ENCODE data around the gene C1S. TPM values are rescaled to one million over a fixed set of nuclear protein-coding genes. Genes with fewer than 3 reads are reported as not detected.
"Not testable (repeated sequence)": the region's sequence is repeated elsewhere in the genome, so short reads cannot be mapped to it uniquely, and the experiment has no call there.

Gene C1S
- total and polyA plus RNA-seq, 8 donors: 111 to 326 (median 124) TPM

DNA sequence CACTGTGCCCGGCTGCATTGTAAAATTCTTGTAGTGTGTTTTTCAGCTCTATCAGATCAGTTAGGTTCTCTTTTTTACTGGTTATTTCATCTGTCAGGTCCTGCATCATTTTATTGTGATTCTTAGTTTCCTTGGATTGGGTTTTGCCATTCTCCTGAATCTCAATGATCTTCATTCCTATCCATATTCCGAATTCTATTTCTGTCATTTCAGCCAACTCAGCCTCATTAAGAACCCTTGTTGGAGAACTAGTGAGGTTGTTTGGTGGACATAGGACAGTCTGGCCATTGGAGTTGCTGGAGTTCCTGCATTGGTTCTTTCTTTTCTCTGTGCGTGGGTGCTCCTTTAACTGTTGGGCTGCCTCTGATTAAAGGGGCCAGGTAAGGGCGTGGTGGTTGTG lies 5.6 kb upstream of the C1S start:
- no peak overlapping the region for H3K4me3 ChIP-seq
- TF ChIP-seq CTCF (IDR thresholded peaks at IDR 0.05): no peak
- H3K27me3 ChIP-seq: no peaks in the 10 kb centered on the region
- no peak overlapping the region for H3K27ac ChIP-seq
- no peaks in the 10 kb centered on the region for H3K9me3 ChIP-seq
- DNase-seq (no peak), ATAC-seq (no peak)
- H3K4me1 ChIP-seq: peaks cover 0 to 12% of the 10 kb centered on the region in 2 donors
- no peaks in the 10 kb centered on the region for H3K36me3 ChIP-seq
- intact Hi-C loops (cut with DNase I): no loop called here

DNA sequence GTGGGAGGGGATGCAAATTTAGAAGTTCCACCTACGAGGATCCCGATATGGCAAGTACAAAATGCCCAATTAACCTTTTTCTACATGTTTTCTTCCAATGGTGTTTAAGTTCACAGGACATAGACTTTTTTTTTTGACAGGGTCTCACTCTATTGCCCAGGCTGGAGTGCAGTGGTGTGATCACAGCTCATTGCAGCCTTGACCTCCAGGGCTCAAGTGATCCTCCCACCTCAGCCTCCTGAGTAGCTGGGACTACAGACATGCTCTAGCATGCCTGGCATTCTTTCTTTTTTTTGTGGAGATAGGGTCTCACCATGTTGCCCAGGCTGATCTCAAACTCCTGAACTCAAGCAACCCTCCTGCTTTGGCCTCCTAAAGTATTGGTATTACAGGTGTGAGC lies 4.8 kb upstream of the C1S start:
- DNase-seq; H3K36me3 ChIP-seq; H3K9me3 ChIP-seq; intact Hi-C loops (cut with DNase I); H3K27ac ChIP-seq; ATAC-seq; H3K4me3 ChIP-seq; H3K27me3 ChIP-seq: not testable (repeated sequence)
- H3K4me1 ChIP-seq: peaks cover 0 to 21% of the 10 kb centered on the region in 2 donors

GRCh38 chr12:7058163-7058845 lies 2.2 kb upstream of the C1S start:
- Histone ChIP-seq H3K27ac (no peak overlapping the region), H3K4me3 (no peak overlapping the region), H3K9me3 (no peaks in the 10 kb centered on the region), H3K4me1 (peaks cover 0 to 22% of the 10 kb centered on the region in 2 donors), H3K36me3 (no peaks in the 10 kb centered on the region), H3K27me3 (no peaks in the 10 kb centered on the region)
- ATAC-seq (no peak), DNase-seq (peak in 1 of 4 donors; percentile 55)
- no peak for TF ChIP-seq CTCF (IDR thresholded peaks at IDR 0.05)
- intact Hi-C loops (cut with DNase I): no loop called here

GRCh38 chr12:7058850-7059395 lies 1.6 kb upstream of the C1S start:
- no peaks in the 10 kb centered on the region for H3K9me3 ChIP-seq
- no peak for TF ChIP-seq CTCF (IDR thresholded peaks at IDR 0.05)
- H3K36me3 ChIP-seq: no peaks in the 10 kb centered on the region
- H3K4me3 ChIP-seq: no peak overlapping the region
- no peaks in the 10 kb centered on the region for H3K27me3 ChIP-seq
- intact Hi-C loops (cut with DNase I): no loop called here
- H3K4me1 ChIP-seq: peaks cover 0 to 22% of the 10 kb centered on the region in 2 donors
- no peak for DNase-seq
- ATAC-seq: no peak
- H3K27ac ChIP-seq: peak overlapping the region in 1 of 2 donors; percentile 23

- Histone ChIP-seq H3K9me3 (no peaks in the 10 kb centered on the region), H3K4me1 (peaks cover 0 to 22% of the 10 kb centered on the region in 2 donors), H3K27me3 (no peaks in the 10 kb centered on the region), H3K36me3 (no peaks in the 10 kb centered on the region), H3K27ac (peak overlapping the region; percentile 66 to 81), H3K4me3 (no peak overlapping the region)
- intact Hi-C loops (cut with DNase I): no loop called here
- DNase-seq (no peak), ATAC-seq (no peak)
- no peak for TF ChIP-seq CTCF (IDR thresholded peaks at IDR 0.05)
Observed at GRCh38 chr12:7059780-7060179, 738 bp upstream of the C1S start.
